ENCODE results near the gene NASP.

GRCh38 chr1:45610589-45611226 is 26.9 kb downstream of the NASP start:
- TF ChIP-seq CTCF (conservative IDR thresholded peaks at IDR 0.05; ENCODE audit: low read depth in 2 of 2): no peak
- TF ChIP-seq EZH2phosphoT487 (IDR thresholded peaks at IDR 0.05; ENCODE audit: unreplicated experiment): no peak
- no peak for TF ChIP-seq POLR2AphosphoS5 (IDR thresholded peaks at IDR 0.05; ENCODE audit: low read depth)
- TF ChIP-seq JUNB (IDR thresholded peaks at IDR 0.05; ENCODE audit: unreplicated experiment): no peak
- no peak for TF ChIP-seq EZH2 (IDR thresholded peaks at IDR 0.05; ENCODE audit: low read depth, unreplicated experiment)
- TF ChIP-seq REST (IDR thresholded peaks at IDR 0.05; ENCODE audit: unreplicated experiment): no peak
- TF ChIP-seq CREB1 (CRISPR knock-in tag; IDR thresholded peaks at IDR 0.05; ENCODE audit: low read depth): no peak
- no peak for TF ChIP-seq ETS1 (IDR thresholded peaks at IDR 0.05)
- no peak for TF ChIP-seq NANOG (IDR thresholded peaks at IDR 0.05; ENCODE audit: borderline replicate concordance)
